COLO668 (cell line): ENCODE measurements around the gene OLIG1.

Source experiments
- DNase-seq: peaks from one replicate; lab custom pipeline; 2025; ENCODE audit not compliant: unreplicated experiment; lab: John Stamatoyannopoulos, UW

Gene OLIG1

GRCh38 chr21:33030633-33031032 is 39.3 kb upstream of the OLIG1 start:
- DNase-seq = no peak

GRCh38 chr21:33031152-33031911 is 38.6 kb upstream of the OLIG1 start:
- no peak for DNase-seq

DNA sequence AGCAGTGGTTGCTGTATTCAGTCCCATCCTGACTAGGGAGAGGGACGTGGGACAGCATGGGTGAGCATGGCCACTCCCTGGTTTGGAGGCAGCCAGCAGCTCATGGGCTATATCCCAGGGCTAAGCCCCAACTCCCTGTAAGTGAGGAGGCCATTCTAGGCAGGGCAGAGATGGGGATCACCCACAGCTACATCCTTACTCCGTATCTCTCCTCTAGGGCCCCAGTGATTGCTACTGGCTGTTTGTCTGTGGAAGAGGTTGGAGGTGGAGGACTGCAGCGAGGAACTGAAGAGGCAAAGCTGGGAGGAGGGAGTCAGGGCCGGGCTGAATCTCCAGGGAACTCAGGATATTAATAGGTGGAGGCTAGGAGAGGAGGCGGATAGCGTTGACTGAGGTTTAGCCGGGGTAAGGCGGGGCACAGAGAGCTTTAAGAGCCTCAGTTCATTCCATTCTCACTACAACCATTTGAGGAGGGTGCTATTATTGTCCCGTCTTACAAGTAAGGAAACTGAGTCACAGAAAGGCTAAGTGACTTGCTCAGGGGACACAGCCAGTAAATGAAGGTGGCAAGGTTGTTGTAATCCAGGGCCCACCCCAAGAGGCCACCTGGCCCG is 37.4 kb upstream of the OLIG1 start:
- DNase-seq = no peak

- peak; percentile 32 for DNase-seq
Measured at GRCh38 chr21:33033094-33033951, 36.6 kb upstream of the OLIG1 start.

DNA sequence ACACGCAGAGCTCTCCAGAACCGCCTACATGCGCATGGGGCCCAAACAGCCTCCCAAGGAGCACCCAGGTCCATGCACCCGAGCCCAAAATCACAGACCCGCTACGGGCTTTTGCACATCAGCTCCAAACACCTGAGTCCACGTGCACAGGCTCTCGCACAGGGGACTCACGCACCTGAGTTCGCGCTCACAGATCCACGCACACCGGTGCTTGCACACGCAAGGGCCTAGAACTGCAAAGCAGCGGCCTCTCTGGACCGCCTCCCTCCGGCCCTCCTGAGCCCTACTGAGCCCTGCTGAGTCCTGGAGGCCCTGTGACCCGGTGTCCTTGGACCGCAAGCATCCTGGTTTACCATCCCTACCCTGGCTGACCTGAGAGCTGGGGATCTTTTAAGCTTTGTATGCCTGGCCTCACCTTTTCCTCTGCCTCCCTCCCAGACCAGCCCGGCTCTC is 36.0 kb upstream of the OLIG1 start:
- DNase-seq = no peak

GRCh38 chr21:33035147-33035546 is 34.8 kb upstream of the OLIG1 start:
- peak; percentile 33 for DNase-seq

GRCh38 chr21:33036430-33037162 is 33.3 kb upstream of the OLIG1 start:
- no peak for DNase-seq

DNA sequence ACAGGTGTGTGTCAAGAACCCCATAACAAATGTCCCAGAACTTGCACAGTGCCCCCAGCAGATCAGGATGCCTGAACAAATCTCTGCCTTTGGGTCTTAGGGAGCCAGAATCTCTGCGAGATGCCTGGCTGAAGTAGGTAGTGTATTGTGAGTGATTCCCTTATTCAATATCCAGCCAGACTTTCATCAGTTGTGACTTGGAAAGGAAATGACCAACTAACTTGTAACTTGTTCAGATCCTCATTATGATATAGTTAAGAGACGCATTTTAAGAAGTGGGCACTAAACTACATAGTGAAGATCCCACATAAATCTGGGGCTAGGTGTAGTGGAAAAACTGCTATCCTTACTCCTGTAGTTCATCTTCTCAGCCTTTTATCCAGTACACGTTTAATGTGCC is 32.4 kb upstream of the OLIG1 start:
- DNase-seq = no peak

- DNase-seq = no peak
Measured at GRCh38 chr21:33039536-33039935, 30.4 kb upstream of the OLIG1 start.

DNA sequence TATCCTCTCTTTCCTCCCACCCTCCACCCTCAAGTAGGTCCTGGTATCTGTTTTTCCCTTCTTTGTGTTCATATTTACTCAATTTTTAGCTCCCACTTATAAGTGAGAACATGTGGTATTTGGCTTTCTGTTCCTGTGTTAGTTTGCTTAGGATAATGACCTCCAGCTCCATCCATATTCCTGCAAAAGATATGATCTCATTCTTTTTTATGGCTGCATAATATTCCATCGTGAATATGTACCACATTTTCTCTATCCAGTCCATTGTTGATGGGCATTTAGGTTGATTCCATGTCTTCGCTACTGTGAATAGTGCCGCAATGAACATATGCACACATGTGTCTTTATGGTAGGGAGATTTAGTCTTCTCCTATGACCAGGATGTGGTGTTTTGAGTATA is 29.7 kb upstream of the OLIG1 start:
- no peak for DNase-seq

DNA sequence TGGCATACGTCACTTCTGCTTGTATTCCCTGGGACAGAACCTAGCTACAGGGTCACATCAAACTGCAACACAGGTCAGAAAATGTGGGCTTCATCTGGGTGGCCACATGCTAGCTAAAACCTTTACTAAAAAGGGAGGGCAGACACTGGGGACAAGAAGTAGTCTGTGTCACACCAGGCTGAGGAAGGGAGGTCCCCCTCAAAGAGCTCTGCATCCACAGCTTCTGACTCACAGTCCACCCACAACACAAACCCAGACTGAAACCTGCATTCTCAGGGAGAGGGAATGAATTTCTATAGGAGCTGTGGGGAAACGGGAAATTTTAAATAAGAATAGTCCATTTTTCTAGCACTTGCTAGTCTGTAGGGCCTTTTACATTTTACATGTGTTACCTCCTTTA is 28.0 kb upstream of the OLIG1 start:
- DNase-seq = no peak

DNA sequence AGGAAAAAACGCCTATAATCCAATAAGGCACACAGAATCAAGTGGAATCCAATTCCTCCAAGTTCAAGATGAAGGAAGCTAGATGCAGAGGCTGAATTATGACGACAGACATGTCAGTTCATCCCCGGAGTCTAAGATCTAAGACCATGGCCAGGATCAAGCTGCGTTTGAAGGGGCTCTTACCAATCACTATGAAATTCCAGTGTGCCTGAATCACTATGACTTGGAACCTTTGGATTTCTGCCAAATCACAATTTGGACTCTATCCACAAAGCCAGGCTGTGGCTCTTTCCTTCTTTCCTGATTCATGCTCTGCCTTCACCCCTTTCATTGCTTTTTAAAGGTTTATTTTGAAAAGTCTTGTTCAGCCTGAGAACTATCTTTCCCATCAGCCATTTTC is 27.1 kb upstream of the OLIG1 start:
- no peak for DNase-seq

GRCh38 chr21:33046455-33046854 is 23.5 kb upstream of the OLIG1 start:
- no peak for DNase-seq

GRCh38 chr21:33047231-33047630 is 22.7 kb upstream of the OLIG1 start:
- no peak for DNase-seq

- no peak for DNase-seq
Measured at GRCh38 chr21:33051925-33052324, 18.0 kb upstream of the OLIG1 start.

- DNase-seq = no peak
Measured at GRCh38 chr21:33053951-33054350, 16.0 kb upstream of the OLIG1 start.

DNA sequence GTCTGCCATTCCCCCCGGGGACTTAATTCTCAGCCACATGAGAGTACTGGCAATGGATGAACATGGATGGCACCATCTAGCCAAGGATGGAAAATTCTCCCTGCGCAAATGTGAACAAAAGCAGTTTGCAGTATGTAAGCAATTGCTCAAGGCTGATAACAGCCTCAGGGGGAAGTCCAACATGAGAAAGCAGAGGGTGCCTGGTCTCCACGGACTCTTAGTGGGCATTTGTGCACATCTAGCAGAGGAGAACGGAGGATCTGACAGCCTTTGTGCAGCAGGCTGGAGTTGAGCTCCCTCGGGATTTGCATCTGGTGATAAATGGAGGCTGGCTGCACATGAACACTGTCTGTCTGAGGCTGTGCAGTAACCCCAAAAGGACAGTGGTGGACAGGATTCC is 13.9 kb upstream of the OLIG1 start:
- no peak for DNase-seq

DNA sequence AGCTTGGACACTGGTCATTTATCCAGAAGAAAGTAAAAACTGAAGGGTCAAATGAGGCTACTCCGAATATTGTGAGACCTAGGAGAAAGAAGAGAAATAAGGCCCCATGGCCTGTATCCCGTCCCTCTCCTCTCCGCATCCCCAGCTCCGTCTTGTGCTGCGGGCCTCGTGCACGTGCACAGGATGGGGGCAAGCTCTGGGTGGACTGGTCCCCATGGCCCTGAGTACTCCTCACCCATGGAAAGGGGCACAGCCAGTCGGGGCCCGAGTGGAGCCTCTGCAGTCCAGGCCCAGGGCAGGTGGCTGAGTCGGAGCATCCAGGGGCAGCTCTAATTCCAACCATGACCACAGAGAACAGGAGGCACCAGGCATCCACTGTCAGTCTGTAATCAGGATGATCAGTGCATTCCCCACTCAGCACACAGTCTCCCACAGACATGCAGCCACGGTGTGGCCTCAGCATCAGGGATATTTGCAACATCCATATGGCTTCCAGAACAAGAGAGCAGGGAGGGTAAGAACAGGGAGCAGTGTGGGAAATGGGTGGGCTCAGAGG is 12.5 kb upstream of the OLIG1 start:
- DNase-seq = no peak

DNA sequence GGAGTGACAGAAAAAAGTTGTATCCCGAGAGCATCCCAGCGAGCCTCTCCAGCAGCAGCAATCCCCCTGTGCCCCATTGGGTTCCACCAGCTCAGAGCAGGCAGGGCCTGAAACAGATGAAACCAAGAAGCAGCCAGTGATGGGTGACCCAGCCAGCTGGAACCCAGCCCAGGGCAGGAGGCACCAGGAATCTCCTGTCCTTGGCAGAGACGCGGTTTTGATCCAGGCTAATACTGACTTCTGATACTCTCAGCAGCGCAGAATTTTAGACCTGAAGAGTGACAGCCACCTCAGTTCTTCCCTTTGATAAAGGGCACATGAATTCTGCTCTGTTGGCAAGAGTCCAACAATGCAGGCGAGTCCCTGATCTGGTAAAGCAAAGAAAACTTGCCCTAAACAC is 11.4 kb upstream of the OLIG1 start:
- no peak for DNase-seq

- DNase-seq = no peak
Measured at GRCh38 chr21:33058957-33059356, 11.0 kb upstream of the OLIG1 start.

DNA sequence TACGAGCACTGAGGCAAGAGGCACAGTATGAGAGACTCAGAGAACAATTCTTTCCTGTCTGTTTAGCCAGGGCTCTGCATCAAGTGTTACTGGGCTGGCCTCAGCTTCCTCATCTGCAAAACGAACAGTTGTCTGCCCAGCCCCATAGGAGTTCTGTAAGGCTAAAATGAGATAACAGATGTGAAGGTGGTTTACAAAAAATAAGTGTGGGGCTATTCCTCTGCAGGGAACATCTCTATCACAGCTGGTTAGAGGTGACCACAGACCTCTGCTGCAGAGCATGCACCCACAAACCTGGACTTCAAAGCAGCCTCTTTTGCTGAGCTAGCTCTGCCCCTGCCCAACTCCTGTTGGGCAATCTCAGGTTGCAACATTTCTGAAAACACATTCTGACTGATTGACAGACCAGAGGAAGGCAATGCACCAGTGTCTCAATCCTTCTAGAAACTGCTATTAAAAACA is 10.5 kb upstream of the OLIG1 start:
- DNase-seq = no peak
